Measurements from ENCODE around the gene SWAP70. TPM values are rescaled to one million over a fixed set of nuclear protein-coding genes. Genes with fewer than 3 reads are reported as not detected.
"Not testable (repeated sequence)": the region's sequence is repeated elsewhere in the genome, so short reads cannot be mapped to it uniquely, and the experiment has no call there.

Gene SWAP70
- total RNA-seq, 2 experiments from 2014 or later, result 8.9 to 9.6 TPM

DNA sequence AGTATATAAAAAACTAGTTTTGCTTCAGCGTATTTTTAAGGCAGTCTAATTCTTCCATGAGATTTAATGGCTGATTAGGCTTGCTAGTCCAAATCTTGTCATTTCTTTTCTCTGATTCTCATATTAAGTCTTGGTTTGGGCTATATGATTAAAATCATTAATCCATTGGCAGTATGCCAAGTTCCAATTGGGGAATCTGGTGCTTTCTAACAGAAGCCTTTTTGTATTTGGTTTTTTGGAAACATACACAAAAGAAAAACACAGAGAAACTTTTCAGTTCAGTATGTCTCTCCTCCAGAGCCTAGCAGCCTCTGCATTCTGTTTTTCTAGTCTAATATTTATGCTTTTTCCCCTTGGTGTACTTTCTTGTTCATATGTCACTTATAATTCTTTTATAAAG is 37.9 kb downstream of the SWAP70 start:
- Mint-ChIP-seq H3K27me3 (no peaks in the 10 kb centered on the region), H3K36me3 (ENCODE audit: low read depth) (no peaks in the 10 kb centered on the region), H3K4me3 (no peak overlapping the region), H3K4me1 (ENCODE audit: low read depth) (peaks cover 19% of the 10 kb centered on the region), H3K9me3 (no peaks in the 10 kb centered on the region), H3K27ac (no peak overlapping the region)
- DNase-seq (no peak), ATAC-seq (no peak)
- intact Hi-C loops (cut with micrococcal nuclease), result no loop called here
- TF ChIP-seq, protein P1, sequence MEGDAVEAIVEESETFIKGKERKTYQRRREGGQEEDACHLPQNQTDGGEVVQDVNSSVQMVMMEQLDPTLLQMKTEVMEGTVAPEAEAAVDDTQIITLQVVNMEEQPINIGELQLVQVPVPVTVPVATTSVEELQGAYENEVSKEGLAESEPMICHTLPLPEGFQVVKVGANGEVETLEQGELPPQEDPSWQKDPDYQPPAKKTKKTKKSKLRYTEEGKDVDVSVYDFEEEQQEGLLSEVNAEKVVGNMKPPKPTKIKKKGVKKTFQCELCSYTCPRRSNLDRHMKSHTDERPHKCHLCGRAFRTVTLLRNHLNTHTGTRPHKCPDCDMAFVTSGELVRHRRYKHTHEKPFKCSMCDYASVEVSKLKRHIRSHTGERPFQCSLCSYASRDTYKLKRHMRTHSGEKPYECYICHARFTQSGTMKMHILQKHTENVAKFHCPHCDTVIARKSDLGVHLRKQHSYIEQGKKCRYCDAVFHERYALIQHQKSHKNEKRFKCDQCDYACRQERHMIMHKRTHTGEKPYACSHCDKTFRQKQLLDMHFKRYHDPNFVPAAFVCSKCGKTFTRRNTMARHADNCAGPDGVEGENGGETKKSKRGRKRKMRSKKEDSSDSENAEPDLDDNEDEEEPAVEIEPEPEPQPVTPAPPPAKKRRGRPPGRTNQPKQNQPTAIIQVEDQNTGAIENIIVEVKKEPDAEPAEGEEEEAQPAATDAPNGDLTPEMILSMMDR (IDR thresholded peaks at IDR 0.05), result no peak
- POLR2A ChIA-PET, result no interaction called here
- CTCF ChIA-PET, result no interaction called here

DNA sequence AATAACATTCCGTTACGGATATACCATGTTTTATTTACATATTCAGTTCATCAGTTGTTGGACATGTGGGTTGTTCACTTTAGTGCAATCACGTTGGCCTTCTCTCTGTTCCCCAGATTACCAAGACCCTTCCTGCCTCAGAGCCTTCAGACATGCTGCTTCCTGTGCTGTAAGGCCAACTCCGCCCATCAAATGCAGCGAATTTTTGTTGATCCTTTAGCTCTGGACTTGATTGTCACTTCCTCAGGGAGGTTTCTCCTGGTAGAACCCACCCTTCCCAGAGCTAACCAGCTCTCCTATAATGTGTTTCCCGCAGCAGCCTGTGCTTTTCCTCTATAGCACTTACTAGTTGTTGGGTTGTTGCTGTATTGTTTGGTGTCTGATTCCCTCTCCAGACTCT is 39.4 kb downstream of the SWAP70 start:
- H3K4me1 Mint-ChIP-seq (ENCODE audit: low read depth), result peaks cover 19% of the 10 kb centered on the region
- TF ChIP-seq, protein P1 (IDR thresholded peaks at IDR 0.05), result no peak
- ChIA-PET POLR2A (no interaction called here), CTCF (interaction anchor here (1.0 to 1.3 kb wide), 2 partner anchors 11 to 168 kb away, joined by 3 read pairs; no protein-coding TSS in a partner anchor)
- no peaks in the 10 kb centered on the region for H3K9me3 Mint-ChIP-seq
- ATAC-seq (no peak), DNase-seq (no peak)
- H3K27ac Mint-ChIP-seq, result no peak overlapping the region
- no peaks in the 10 kb centered on the region for H3K27me3 Mint-ChIP-seq
- intact Hi-C loops (cut with micrococcal nuclease), result no loop called here
- no peak overlapping the region for H3K4me3 Mint-ChIP-seq
- no peaks in the 10 kb centered on the region for H3K36me3 Mint-ChIP-seq (ENCODE audit: low read depth)

DNA sequence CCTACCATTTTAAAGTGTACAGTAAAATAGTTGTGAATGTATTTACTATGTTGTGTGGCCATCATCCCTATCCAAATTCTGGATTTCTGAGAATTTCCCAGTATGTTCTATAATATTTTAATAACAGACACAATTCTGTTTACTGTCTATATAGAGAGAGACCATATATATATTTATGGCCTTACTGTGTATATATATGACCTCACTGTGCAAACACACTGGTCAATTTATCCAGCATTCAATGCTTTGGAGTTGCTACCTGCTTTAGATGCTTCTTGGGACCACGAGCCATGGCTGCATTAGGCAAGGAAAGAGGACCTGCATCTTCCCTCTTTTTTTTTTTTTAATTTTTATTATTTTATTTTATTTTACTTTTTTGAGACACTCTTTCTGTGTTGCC is 40.2 kb downstream of the SWAP70 start:
- no peaks in the 10 kb centered on the region for H3K27me3 Mint-ChIP-seq
- H3K27ac Mint-ChIP-seq, result no peak overlapping the region
- intact Hi-C loops (cut with micrococcal nuclease), result no loop called here
- H3K4me3 Mint-ChIP-seq, result no peak overlapping the region
- no peak for ATAC-seq
- no peak for DNase-seq
- H3K36me3 Mint-ChIP-seq (ENCODE audit: low read depth), result no peaks in the 10 kb centered on the region
- H3K4me1 Mint-ChIP-seq (ENCODE audit: low read depth), result peaks cover 19% of the 10 kb centered on the region
- TF ChIP-seq, protein P1 (IDR thresholded peaks at IDR 0.05), result no peak
- ChIA-PET CTCF (interaction anchor here (1.3 kb wide), 1 partner anchor 169 kb away, joined by 3 read pairs; no protein-coding TSS in a partner anchor), POLR2A (no interaction called here)
- no peaks in the 10 kb centered on the region for H3K9me3 Mint-ChIP-seq

DNA sequence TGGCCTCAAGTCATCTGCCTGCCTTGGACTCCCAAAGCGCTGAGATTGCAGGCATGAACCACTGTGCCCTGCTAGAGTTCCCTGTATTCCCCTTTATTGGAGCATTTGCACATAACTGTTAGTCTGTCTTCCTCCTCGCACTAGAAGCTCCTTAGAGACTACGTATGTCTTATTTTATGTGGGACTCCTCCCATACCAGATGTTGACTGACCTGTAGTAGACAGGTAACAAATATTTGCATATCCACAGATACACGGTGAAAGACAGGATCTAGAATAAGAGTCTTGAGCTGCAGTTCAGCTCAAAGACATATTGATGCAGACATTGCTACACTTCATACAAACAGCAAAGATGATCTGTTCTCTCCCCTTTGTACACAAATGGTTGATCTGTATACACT is 40.7 kb downstream of the SWAP70 start:
- intact Hi-C loops (cut with micrococcal nuclease), result no loop called here
- CTCF ChIA-PET, result interaction anchor here (1.3 kb wide), 1 partner anchor 170 kb away, joined by 3 read pairs; no protein-coding TSS in a partner anchor

DNA sequence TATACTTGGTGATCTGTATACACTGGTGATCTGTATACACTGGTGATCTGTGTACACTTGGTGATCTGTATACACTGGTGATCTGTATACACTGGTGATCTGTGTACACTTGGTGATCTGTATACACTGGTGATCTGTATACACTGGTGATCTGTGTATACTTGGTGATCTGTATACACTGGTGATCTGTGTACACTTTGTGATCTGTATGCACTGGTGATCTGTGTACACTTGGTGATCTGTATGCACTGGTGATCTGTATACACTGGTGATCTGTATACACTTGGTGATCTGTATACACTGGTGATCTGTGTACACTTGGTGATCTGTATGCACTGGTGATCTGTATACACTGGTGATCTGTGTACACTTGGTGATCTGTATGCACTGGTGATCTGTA is 41.5 kb downstream of the SWAP70 start:
- DNase-seq; H3K36me3 Mint-ChIP-seq (ENCODE audit: low read depth); CTCF ChIA-PET; H3K9me3 Mint-ChIP-seq; H3K4me3 Mint-ChIP-seq; H3K27ac Mint-ChIP-seq; H3K27me3 Mint-ChIP-seq; ATAC-seq; POLR2A ChIA-PET; intact Hi-C loops (cut with micrococcal nuclease): not testable (repeated sequence)
- peaks cover 19% of the 10 kb centered on the region for H3K4me1 Mint-ChIP-seq (ENCODE audit: low read depth)

More for the DNA sequence above, 40.7 kb downstream of the SWAP70 start:
- no peak overlapping the region for H3K4me3 Mint-ChIP-seq
- ATAC-seq (no peak), DNase-seq (no peak)
- POLR2A ChIA-PET, result no interaction called here
- no peak overlapping the region for H3K27ac Mint-ChIP-seq
- no peaks in the 10 kb centered on the region for H3K27me3 Mint-ChIP-seq
- peaks cover 19% of the 10 kb centered on the region for H3K4me1 Mint-ChIP-seq (ENCODE audit: low read depth)
- TF ChIP-seq, protein P1 (IDR thresholded peaks at IDR 0.05), result no peak
- H3K36me3 Mint-ChIP-seq (ENCODE audit: low read depth), result no peaks in the 10 kb centered on the region
- no peaks in the 10 kb centered on the region for H3K9me3 Mint-ChIP-seq

DNA sequence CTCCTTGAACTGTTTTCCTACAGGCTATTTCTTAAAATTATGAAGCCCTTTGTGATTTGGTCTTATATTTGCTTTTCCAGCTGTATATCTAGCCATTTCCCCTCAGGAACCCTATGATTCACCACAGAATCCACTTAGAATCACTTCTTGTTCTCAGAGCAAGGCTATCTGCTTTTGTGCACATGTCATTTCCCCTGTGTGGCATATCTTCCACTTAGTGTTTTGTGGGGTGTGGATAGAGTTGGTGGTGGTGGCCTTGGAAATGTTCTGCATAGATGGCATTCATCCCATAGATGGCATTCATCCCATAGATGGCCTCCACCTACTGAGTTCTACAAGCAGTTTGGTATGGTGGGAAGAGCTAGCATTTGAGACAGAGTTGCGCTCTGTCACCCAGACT is 44.7 kb downstream of the SWAP70 start:
- H3K27me3 Mint-ChIP-seq, result no peaks in the 10 kb centered on the region
- no peak overlapping the region for H3K4me3 Mint-ChIP-seq
- intact Hi-C loops (cut with micrococcal nuclease), result no loop called here
- DNase-seq (no peak), ATAC-seq (no peak)
- POLR2A ChIA-PET, result no interaction called here
- no peaks in the 10 kb centered on the region for H3K9me3 Mint-ChIP-seq
- CTCF ChIA-PET, result no interaction called here
- no peak overlapping the region for H3K27ac Mint-ChIP-seq
- peaks cover under 1% of the 10 kb centered on the region for H3K4me1 Mint-ChIP-seq (ENCODE audit: low read depth)
- TF ChIP-seq, protein P1 (IDR thresholded peaks at IDR 0.05), result no peak
- H3K36me3 Mint-ChIP-seq (ENCODE audit: low read depth), result no peaks in the 10 kb centered on the region

Data from activated CD8-positive, alpha-beta T cell treated with anti-CD3 and anti-CD28 coated beads for 36 hours (primary cell).